ENCODE results near the gene RRP1. TPM values are rescaled to one million over a fixed set of nuclear protein-coding genes. Genes with fewer than 3 reads are reported as not detected.

Gene RRP1
- total RNA-seq, 2 experiments from 2014 or later, result 50.3 to 55.0 TPM

- ChIA-PET CTCF (ENCODE audit: unreplicated experiment) (no interaction called here), POLR2A (no interaction called here)
- intact Hi-C loops (cut with micrococcal nuclease; ENCODE audit: unreplicated experiment), result no loop called here
- no peaks in the 10 kb centered on the region for H3K9me2 ChIP-seq (ENCODE audit: insufficient read depth, low read length)
- no peaks in the 10 kb centered on the region for H3K9me3 ChIP-seq (ENCODE audit: low read length)
- no TSS peak for BruUV-seq (replicated peaks)
- TF ChIP-seq EZH2phosphoT487 (IDR thresholded peaks at IDR 0.05; ENCODE audit: borderline replicate concordance, low read depth, low read length), result no peak
- TF ChIP-seq, protein P1, sequence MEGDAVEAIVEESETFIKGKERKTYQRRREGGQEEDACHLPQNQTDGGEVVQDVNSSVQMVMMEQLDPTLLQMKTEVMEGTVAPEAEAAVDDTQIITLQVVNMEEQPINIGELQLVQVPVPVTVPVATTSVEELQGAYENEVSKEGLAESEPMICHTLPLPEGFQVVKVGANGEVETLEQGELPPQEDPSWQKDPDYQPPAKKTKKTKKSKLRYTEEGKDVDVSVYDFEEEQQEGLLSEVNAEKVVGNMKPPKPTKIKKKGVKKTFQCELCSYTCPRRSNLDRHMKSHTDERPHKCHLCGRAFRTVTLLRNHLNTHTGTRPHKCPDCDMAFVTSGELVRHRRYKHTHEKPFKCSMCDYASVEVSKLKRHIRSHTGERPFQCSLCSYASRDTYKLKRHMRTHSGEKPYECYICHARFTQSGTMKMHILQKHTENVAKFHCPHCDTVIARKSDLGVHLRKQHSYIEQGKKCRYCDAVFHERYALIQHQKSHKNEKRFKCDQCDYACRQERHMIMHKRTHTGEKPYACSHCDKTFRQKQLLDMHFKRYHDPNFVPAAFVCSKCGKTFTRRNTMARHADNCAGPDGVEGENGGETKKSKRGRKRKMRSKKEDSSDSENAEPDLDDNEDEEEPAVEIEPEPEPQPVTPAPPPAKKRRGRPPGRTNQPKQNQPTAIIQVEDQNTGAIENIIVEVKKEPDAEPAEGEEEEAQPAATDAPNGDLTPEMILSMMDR (conservative IDR thresholded peaks at IDR 0.05; ENCODE audit: low read length), result no peak
- H4K20me1 ChIP-seq (ENCODE audit: insufficient read depth, low read length), result no peaks in the 10 kb centered on the region
- peaks cover 62% of the 10 kb centered on the region for H3K4me1 ChIP-seq (ENCODE audit: insufficient read depth, low read length, poor library complexity, severe bottlenecking)
- H3K4me2 ChIP-seq (ENCODE audit: low read length), result peak overlapping the region; percentile 58; the same call in 1 of the 2 replicates
- no peak for DNase-seq (ENCODE audit: low spot score)
- peak overlapping the region; percentile 0 for H3K27ac ChIP-seq (ENCODE audit: low read depth, low read length, poor library complexity, severe bottlenecking)
- H3K36me3 ChIP-seq (ENCODE audit: insufficient read depth, low read length), result peaks cover 19% of the 10 kb centered on the region
- no peak overlapping the region for H3K4me3 ChIP-seq (ENCODE audit: low read depth, low read length, poor library complexity, severe bottlenecking)
- H3K79me2 ChIP-seq (ENCODE audit: insufficient read depth, low read depth, low read length), result 0 out of 2 replicates have a peak, but pooled peaks cover 4% of the 10 kb centered on the region
- no peak overlapping the region for H2AFZ ChIP-seq (ENCODE audit: low read length)
Observed at GRCh38 chr21:43809346-43809799, 20.0 kb downstream of the RRP1 start.

GRCh38 chr21:43809853-43810504, 20.6 kb downstream of the RRP1 start:
- POLR2A ChIA-PET, result no interaction called here
- H3K79me2 ChIP-seq (ENCODE audit: insufficient read depth, low read depth, low read length), result 0 out of 2 replicates have a peak, but pooled peaks cover 4% of the 10 kb centered on the region
- H3K36me3 ChIP-seq (ENCODE audit: insufficient read depth, low read length), result peaks cover 13% of the 10 kb centered on the region; the same call in 1 of the 2 replicates
- no peaks in the 10 kb centered on the region for H3K9me2 ChIP-seq (ENCODE audit: insufficient read depth, low read length)
- no peak for TF ChIP-seq EZH2phosphoT487 (IDR thresholded peaks at IDR 0.05; ENCODE audit: borderline replicate concordance, low read depth, low read length)
- TF ChIP-seq, protein P1 (conservative IDR thresholded peaks at IDR 0.05; ENCODE audit: low read length), result no peak
- CTCF ChIA-PET (ENCODE audit: unreplicated experiment), result no interaction called here
- no peak overlapping the region for H2AFZ ChIP-seq (ENCODE audit: low read length)
- H3K4me1 ChIP-seq (ENCODE audit: insufficient read depth, low read length, poor library complexity, severe bottlenecking), result peaks cover 56% of the 10 kb centered on the region
- H4K20me1 ChIP-seq (ENCODE audit: insufficient read depth, low read length), result no peaks in the 10 kb centered on the region
- intact Hi-C loops (cut with micrococcal nuclease; ENCODE audit: unreplicated experiment), result loop anchor here (1.0 to 2.0 kb wide), 2 partner anchors 51 to 129 kb away; no protein-coding TSS in a partner anchor
- no TSS peak for BruUV-seq (replicated peaks)
- DNase-seq (ENCODE audit: low spot score), result no peak
- peak overlapping the region; percentile 58; the same call in 1 of the 2 replicates for H3K4me2 ChIP-seq (ENCODE audit: low read length)
- H3K9me3 ChIP-seq (ENCODE audit: low read length), result no peaks in the 10 kb centered on the region
- no peak overlapping the region for H3K27ac ChIP-seq (ENCODE audit: low read depth, low read length, poor library complexity, severe bottlenecking)
- no peak overlapping the region for H3K4me3 ChIP-seq (ENCODE audit: low read depth, low read length, poor library complexity, severe bottlenecking)

Data from OCI-LY7 (cell line).